HG03103 (cell line): ENCODE results near the gene ACTL8.

Experiments used
- ATAC-seq: cut with Tn5 transposase; IDR thresholded peaks from one replicate; pipeline ENCODE4 v1.9.1; 2021; ENCODE audit warnings: low read depth; ENCODE audit not compliant: unreplicated experiment

Gene ACTL8

GRCh38 chr1:17798011-17798410, 42.9 kb downstream of the ACTL8 start:
- no peak for ATAC-seq

GRCh38 chr1:17798799-17799382, 43.8 kb downstream of the ACTL8 start:
- no peak for ATAC-seq

- no peak for ATAC-seq
These were observed 44.5 kb downstream of the ACTL8 start for GRCh38 chr1:17799642-17800041.

GRCh38 chr1:17802164-17802563, 47.0 kb downstream of the ACTL8 start:
- ATAC-seq: no peak

- ATAC-seq: no peak
These were observed 47.8 kb downstream of the ACTL8 start for GRCh38 chr1:17802945-17803344.

- ATAC-seq: no peak
These were observed 50.9 kb downstream of the ACTL8 start for GRCh38 chr1:17805869-17806684.

GRCh38 chr1:17808816-17809215, 53.7 kb downstream of the ACTL8 start:
- ATAC-seq: no peak

GRCh38 chr1:17810668-17811067, 55.5 kb downstream of the ACTL8 start:
- no peak for ATAC-seq

- no peak for ATAC-seq
These were observed 61.4 kb downstream of the ACTL8 start for GRCh38 chr1:17816511-17816910.

- ATAC-seq: no peak
These were observed 64.1 kb downstream of the ACTL8 start for GRCh38 chr1:17819129-17819802.

GRCh38 chr1:17820198-17820597, 65.1 kb downstream of the ACTL8 start:
- ATAC-seq: no peak

- ATAC-seq: no peak
These were observed 67.8 kb downstream of the ACTL8 start for GRCh38 chr1:17822741-17823426.

GRCh38 chr1:17825273-17826164, 70.4 kb downstream of the ACTL8 start:
- ATAC-seq: no peak

- ATAC-seq: no peak
These were observed 71.0 kb downstream of the ACTL8 start for GRCh38 chr1:17826165-17826488.

- no peak for ATAC-seq
These were observed 73.9 kb downstream of the ACTL8 start for GRCh38 chr1:17828991-17829390.

GRCh38 chr1:17829579-17829978, 74.4 kb downstream of the ACTL8 start:
- no peak for ATAC-seq

- ATAC-seq: no peak
These were observed 76.5 kb downstream of the ACTL8 start for GRCh38 chr1:17831597-17831996.

GRCh38 chr1:17833661-17834501, 78.7 kb downstream of the ACTL8 start:
- no peak for ATAC-seq

GRCh38 chr1:17834561-17835100, 79.5 kb downstream of the ACTL8 start:
- no peak for ATAC-seq
